Liver (tissue), 3 donors: ENCODE results near the gene GUCD1.

Experiments used
- CTCF ChIP-seq: fragments of 150-350 bp; IDR thresholded peaks from 2 replicates; pipeline ENCODE4 v1.5.1; 2017; ENCODE audit warnings: improper control_type of control experiment, low read depth, low read length; ENCODE audit not compliant: missing input control
- HNF4G ChIP-seq: IDR thresholded peaks from 2 replicates; pipeline ENCODE4 v1.6.1; 2016; ENCODE audit warnings: antibody characterized with exemption
- MAX ChIP-seq: IDR thresholded peaks from 2 replicates; pipeline ENCODE4 v1.6.1; 2016; ENCODE audit warnings: antibody characterized with exemption
- RAD21 ChIP-seq, 2 donors: IDR thresholded peaks; 2 replicates each; pipeline ENCODE4 v1.6.1; 2016; ENCODE audit warnings: antibody characterized with exemption in 2 of 2, mild to moderate bottlenecking in 2 of 2
- YY1 ChIP-seq: IDR thresholded peaks from 2 replicates; pipeline ENCODE4 v1.6.1; 2016; ENCODE audit warnings: antibody characterized with exemption, mild to moderate bottlenecking
- donor health status: healthy.
- donor health status: healthy.

GRCh38 chr22:24499706-24500276 lies 55.1 kb downstream of the GUCD1 start:
- no peak for TF ChIP-seq CTCF
- no peak for TF ChIP-seq RAD21 (IDR thresholded peaks at IDR 0.05)
- TF ChIP-seq HNF4G = no peak
- no peak for TF ChIP-seq YY1
- no peak for TF ChIP-seq MAX
